H1 (cell line): Measurements from ENCODE around the gene FOXM1. TPM values are rescaled to one million over a fixed set of nuclear protein-coding genes. Genes with fewer than 3 reads are reported as not detected.

Experiments used
- CHD1 ChIP-seq: IDR thresholded peaks from 2 replicates; pipeline ENCODE4 v1.6.1; 2012; ENCODE audit warnings: low read depth, low read length, improper control_type of control experiment
- NANOG ChIP-seq: IDR thresholded peaks from 2 replicates; pipeline ENCODE4 v1.6.1; 2011; ENCODE audit warnings: low read length, low read depth, mild to moderate bottlenecking, inconsistent platforms; ENCODE audit not compliant: insufficient read depth, poor library complexity, severe bottlenecking
- POU5F1 ChIP-seq: IDR thresholded peaks from 2 replicates; pipeline ENCODE4 v1.6.1; 2011; ENCODE audit warnings: low read depth, mild to moderate bottlenecking, low read length, moderate library complexity
- RFX5 ChIP-seq: IDR thresholded peaks from 2 replicates; pipeline ENCODE4 v1.6.1; 2011; ENCODE audit warnings: low read depth, low read length, improper control_type of control experiment, borderline replicate concordance
- RXRA ChIP-seq: IDR thresholded peaks from 2 replicates; pipeline ENCODE4 v1.6.1; 2011; ENCODE audit warnings: low read depth, mild to moderate bottlenecking, low read length, moderate library complexity; ENCODE audit not compliant: insufficient read depth
- SP1 ChIP-seq: IDR thresholded peaks from 2 replicates; pipeline ENCODE4 v1.6.1; 2011; ENCODE audit warnings: low read depth, low read length
- SUZ12 ChIP-seq: fragments of 200-600 bp; sonication (generic); IDR thresholded peaks from 2 replicates; pipeline ENCODE4 v1.6.1; 2012; ENCODE audit warnings: mild to moderate bottlenecking, inconsistent platforms, low read length, moderate library complexity, mixed read lengths
- polyA plus RNA-seq, 7 experiments: library from polyadenylated mRNA; depleted of rRNA in 3 of 7; stranded (reverse) in 5 of 7; unstranded in 2 of 7; fragments of >200 nt in 5 of 7; fragments of 200-250 nt in 2 of 7; gene quantifications; 1 replicate in 5 of 7; 2 replicates in 1 of 7; 4 replicates in 1 of 7; pipeline versions ENCODE4 v1.2.1 to v1.2.3, GENCODE V29; 2011 to 2013; ENCODE audit warnings: missing spikeins in 2 of 7, mixed read lengths in 2 of 7
- total RNA-seq: library from RNA; stranded (reverse); fragmentation: NEBNext Ultra II Directional; extraction: Animal tissue kit (Norgen Biotek cat#: 25700); gene quantifications from 2 replicates; pipeline ENCODE4 v1.2.1, GENCODE V29; 2021
- TF ChIP-seq, protein P1 (sequence below): fragments of 300-600 bp; sonication (generic); IDR thresholded peaks from 2 replicates; pipeline ENCODE4 v1.7.1; 2012; ENCODE audit warnings: low read length, moderate library complexity, mild to moderate bottlenecking, inconsistent platforms; ENCODE audit not compliant: insufficient replicate concordance
- TF ChIP-seq, protein P2 (sequence below): IDR thresholded peaks from 2 replicates; pipeline ENCODE4 v1.6.1; 2011; ENCODE audit warnings: low read depth, mild to moderate bottlenecking, low read length; ENCODE audit not compliant: insufficient read depth

FOXM1 gene
- total and polyA plus RNA-seq, 2 of the 8 experiments (the other 6 are each of a cell fraction or from before 2014, with no cell fraction given) = 58.1 to 121 TPM

DNA sequence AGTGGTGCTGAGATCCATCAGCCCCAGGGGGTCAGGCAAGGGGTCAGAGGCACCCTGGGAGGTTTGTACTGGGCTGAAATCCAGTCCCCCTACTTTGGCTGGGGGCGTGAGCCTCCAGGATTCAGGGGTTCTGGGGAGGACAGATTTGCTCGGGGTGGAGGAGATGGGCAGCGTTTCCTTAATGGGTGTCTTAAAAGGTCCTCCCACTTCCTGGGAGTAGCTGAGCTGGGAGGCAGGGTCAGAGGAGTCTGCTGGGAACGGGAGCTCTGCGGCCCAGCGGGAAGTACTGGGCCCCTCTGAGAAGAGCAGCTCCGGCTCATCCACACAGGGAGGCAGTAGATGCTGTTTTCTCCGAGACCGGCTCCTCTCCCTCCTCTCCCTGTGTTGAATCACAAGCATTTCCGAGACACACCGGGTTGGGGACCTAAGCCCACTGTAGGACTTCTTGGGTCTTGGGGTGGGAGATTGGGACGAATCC is 18.0 kb downstream of the FOXM1 start (continued):
- no peak for TF ChIP-seq SUZ12
- TF ChIP-seq RXRA = no peak
- TF ChIP-seq, protein P1, sequence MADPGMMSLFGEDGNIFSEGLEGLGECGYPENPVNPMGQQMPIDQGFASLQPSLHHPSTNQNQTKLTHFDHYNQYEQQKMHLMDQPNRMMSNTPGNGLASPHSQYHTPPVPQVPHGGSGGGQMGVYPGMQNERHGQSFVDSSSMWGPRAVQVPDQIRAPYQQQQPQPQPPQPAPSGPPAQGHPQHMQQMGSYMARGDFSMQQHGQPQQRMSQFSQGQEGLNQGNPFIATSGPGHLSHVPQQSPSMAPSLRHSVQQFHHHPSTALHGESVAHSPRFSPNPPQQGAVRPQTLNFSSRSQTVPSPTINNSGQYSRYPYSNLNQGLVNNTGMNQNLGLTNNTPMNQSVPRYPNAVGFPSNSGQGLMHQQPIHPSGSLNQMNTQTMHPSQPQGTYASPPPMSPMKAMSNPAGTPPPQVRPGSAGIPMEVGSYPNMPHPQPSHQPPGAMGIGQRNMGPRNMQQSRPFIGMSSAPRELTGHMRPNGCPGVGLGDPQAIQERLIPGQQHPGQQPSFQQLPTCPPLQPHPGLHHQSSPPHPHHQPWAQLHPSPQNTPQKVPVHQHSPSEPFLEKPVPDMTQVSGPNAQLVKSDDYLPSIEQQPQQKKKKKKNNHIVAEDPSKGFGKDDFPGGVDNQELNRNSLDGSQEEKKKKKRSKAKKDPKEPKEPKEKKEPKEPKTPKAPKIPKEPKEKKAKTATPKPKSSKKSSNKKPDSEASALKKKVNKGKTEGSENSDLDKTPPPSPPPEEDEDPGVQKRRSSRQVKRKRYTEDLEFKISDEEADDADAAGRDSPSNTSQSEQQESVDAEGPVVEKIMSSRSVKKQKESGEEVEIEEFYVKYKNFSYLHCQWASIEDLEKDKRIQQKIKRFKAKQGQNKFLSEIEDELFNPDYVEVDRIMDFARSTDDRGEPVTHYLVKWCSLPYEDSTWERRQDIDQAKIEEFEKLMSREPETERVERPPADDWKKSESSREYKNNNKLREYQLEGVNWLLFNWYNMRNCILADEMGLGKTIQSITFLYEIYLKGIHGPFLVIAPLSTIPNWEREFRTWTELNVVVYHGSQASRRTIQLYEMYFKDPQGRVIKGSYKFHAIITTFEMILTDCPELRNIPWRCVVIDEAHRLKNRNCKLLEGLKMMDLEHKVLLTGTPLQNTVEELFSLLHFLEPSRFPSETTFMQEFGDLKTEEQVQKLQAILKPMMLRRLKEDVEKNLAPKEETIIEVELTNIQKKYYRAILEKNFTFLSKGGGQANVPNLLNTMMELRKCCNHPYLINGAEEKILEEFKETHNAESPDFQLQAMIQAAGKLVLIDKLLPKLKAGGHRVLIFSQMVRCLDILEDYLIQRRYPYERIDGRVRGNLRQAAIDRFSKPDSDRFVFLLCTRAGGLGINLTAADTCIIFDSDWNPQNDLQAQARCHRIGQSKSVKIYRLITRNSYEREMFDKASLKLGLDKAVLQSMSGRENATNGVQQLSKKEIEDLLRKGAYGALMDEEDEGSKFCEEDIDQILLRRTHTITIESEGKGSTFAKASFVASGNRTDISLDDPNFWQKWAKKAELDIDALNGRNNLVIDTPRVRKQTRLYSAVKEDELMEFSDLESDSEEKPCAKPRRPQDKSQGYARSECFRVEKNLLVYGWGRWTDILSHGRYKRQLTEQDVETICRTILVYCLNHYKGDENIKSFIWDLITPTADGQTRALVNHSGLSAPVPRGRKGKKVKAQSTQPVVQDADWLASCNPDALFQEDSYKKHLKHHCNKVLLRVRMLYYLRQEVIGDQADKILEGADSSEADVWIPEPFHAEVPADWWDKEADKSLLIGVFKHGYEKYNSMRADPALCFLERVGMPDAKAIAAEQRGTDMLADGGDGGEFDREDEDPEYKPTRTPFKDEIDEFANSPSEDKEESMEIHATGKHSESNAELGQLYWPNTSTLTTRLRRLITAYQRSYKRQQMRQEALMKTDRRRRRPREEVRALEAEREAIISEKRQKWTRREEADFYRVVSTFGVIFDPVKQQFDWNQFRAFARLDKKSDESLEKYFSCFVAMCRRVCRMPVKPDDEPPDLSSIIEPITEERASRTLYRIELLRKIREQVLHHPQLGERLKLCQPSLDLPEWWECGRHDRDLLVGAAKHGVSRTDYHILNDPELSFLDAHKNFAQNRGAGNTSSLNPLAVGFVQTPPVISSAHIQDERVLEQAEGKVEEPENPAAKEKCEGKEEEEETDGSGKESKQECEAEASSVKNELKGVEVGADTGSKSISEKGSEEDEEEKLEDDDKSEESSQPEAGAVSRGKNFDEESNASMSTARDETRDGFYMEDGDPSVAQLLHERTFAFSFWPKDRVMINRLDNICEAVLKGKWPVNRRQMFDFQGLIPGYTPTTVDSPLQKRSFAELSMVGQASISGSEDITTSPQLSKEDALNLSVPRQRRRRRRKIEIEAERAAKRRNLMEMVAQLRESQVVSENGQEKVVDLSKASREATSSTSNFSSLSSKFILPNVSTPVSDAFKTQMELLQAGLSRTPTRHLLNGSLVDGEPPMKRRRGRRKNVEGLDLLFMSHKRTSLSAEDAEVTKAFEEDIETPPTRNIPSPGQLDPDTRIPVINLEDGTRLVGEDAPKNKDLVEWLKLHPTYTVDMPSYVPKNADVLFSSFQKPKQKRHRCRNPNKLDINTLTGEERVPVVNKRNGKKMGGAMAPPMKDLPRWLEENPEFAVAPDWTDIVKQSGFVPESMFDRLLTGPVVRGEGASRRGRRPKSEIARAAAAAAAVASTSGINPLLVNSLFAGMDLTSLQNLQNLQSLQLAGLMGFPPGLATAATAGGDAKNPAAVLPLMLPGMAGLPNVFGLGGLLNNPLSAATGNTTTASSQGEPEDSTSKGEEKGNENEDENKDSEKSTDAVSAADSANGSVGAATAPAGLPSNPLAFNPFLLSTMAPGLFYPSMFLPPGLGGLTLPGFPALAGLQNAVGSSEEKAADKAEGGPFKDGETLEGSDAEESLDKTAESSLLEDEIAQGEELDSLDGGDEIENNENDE = no peak
- TF ChIP-seq NANOG = no peak
- TF ChIP-seq CHD1 = no peak
- TF ChIP-seq POU5F1 = no peak
- TF ChIP-seq SP1 = no peak
- no peak for TF ChIP-seq RFX5
- TF ChIP-seq, protein P2, sequence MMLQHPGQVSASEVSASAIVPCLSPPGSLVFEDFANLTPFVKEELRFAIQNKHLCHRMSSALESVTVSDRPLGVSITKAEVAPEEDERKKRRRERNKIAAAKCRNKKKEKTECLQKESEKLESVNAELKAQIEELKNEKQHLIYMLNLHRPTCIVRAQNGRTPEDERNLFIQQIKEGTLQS = no peak
